ENCODE results near the gene PARP15.
A peak's percentile ranks its signal among the peaks of the same experiment; 100 is the strongest.

Gene PARP15

DNA sequence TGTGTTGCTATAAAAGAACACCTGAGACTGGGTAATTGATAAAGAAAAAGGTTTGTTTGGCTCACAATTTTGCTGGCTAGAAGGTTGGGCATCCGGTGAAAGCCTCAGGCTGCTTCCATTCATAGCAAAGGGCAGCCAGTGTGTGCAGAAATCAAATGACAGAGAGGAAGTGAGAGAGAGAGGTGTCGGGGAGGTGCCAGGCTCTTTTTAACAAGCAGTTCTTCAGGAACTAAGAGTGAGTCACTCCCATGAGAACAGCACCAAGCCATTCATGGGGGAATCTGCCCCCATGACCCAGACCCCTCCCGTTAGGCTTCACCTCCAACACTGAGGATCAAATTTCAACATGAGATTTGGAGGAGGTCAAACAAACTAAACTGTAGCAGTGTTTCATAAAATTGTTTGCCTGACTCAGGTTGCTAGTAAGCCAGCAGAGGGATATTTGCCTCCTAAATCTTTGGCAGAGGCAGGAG is 4.5 kb upstream of the PARP15 start:
- no peak for DNase-seq (ENCODE audit: low read depth)

DNA sequence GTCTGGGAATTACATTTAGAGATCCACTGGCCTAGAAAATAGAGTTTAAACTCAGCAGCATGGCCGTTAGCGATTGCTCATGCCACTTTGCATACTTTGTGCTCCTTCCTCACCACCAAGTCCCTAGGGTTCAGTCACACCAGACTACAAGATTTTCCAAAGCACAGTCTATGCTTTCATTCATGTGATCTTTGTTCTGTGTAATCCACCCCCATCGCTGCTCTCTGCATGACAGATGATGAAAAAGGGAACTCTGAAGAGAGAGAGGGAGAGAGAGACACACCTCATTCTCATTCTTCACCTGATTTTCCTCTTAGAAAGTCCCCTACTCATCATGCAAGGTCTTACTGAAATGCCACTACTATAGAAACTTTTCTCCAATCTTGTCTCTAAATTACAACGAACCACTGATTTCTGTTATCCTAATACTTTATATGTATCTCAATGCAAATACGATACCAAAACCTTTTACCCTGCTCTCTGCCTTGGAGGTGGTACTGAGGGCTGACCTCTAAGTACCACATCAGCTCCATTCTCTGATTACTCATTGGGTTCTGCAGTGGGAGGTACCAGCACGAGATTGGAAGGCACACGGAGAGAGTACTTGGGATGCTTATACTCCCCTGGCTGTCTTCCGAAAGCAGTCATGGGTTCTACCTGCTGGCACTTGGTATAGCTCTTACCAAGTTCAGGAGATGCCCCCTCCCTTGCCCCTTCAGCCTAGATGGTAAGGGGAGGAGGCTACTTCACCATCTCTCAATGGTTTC is 1.1 kb upstream of the PARP15 start:
- DNase-seq (ENCODE audit: low read depth): no peak

DNA sequence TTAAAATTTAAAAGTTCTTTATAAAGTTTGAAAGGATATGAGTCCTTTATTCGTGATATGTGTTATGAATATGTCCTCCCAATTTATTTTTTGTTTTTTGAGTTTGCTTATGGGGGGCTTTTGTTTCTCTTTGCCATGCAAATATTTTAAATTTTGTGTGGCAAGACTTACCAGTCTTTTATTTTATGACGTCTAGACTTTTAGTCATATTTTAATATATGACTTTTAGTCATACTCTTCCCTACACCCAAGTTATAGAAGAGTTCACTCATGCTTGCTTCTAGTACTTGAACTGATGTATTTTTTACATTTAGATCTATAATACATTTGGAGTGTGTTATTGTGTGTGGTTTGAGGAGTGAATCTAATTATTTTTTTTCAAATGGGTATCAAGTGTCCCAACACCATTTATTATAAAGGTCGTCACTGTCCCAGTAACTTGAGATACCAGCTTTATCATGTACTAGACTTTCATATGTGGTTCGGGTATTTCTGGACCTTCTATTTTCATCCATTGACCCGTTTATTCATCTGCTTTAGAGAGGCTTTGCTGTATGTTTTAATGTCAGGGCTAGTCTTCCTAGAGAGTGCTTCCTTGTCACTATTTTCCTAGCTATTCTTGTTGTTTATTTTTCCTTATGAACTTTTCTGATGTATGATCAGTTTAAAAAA is 755 bp downstream of the PARP15 start:
- DNase-seq (ENCODE audit: low read depth): no peak

DNA sequence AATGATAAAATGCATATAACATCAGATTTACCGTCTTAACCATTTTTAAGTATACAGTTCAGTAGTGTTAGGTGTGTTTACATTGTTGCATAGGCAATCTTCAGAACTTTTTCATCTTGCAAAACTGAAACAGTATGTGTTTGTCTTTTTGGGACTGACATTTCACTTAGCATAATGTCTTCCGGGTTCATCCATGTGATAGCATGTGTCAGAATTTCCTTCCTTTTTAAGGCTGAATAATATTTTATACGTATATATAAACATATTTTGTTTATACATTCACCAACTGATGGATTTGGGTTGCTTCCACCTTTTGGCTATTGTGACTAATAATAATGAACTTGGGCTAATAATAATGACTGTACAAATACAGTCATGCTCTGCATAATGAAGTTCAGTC is 3.0 kb downstream of the PARP15 start:
- no peak for DNase-seq (ENCODE audit: low read depth)

DNA sequence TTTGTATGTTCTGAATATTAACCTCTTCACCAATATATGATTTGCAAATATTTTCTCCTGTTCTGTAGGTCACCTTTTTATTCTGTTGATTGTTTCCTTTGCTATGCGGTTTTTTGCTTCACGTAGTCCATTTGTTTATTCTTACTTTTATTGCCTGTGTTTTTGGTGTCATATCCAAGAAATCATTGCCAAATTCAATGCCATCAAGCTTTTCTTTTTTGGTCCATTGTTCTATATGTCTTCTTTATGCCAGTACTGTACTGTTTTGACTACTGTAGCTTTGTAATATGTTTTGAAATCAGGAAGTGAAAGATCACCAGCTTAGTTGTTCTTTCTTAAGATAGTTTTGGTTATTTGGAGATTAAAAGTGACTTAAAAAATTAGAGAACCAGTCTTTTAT is 4.2 kb downstream of the PARP15 start:
- DNase-seq (ENCODE audit: low read depth): no peak

DNA sequence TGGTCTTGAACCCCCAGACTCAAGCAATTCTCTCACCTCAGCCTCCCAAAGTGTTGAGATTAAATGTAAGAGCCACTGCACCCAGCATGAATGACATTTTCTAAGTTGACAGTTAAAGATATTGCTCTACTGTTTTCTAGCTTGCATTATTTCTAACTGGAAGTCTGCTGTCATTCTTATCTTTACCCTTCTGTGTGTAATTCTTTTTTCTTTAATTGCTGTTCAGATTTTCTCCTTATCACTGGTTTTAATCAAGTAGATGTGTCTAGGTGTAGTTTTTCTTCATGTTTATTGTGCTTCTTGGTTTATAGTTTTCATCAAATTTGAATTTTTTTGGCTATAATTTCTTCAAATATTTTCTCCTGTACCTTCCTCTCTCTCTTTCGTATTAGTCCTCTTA is 4.9 kb downstream of the PARP15 start:
- no peak for DNase-seq (ENCODE audit: low read depth)

DNA sequence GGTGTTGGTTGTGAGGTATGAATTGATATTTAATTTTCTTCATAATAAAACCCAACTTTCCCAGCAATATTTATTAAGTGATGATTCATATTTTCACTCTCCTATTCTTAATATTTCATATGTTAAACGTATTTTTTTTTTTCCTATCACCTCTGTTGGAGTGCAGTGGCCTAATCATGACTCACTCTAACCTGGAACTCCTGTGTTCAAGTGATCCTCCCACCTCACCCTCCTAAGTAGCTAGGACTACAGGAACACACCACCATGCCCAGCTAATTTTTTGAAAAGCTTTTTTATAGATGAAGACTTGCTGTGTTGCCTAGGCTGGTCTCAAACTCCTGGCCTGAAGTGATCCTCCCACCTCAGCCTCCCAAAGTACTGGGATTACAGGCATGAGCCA is 8.6 kb downstream of the PARP15 start:
- no peak for DNase-seq (ENCODE audit: low read depth)

DNA sequence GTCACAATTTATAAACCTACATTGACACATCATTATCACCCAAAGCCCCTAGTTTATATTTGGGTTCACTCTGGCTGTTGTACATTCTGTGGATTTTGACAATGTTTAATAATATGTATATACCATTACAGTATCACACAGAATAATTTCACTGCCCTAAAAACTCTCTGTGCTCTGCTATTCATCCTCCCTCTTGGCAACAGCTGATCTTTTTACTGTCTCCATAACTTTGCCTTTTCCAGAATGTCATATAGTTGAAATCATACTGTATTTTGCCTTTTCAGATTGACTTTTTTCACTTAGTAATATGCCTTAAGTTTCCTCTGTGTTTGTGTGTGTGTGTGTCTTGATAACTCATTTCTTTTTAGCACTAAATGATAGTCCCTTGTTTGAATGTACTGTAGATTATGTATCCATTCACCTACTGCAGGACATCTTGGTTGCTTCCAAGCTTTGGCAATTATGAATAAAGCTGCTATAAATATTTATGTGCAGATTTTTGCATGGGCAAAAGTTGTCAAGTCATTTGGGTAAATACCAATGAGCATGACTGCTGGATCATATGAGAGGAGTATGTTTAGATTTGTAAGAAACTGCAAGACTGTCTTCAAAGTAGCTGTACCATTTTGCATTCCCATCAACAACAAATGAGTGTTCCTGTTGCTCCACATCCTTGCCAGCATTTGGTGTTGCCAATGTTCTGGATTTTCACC is 9.5 kb downstream of the PARP15 start:
- DNase-seq (ENCODE audit: low read depth): no peak

DNA sequence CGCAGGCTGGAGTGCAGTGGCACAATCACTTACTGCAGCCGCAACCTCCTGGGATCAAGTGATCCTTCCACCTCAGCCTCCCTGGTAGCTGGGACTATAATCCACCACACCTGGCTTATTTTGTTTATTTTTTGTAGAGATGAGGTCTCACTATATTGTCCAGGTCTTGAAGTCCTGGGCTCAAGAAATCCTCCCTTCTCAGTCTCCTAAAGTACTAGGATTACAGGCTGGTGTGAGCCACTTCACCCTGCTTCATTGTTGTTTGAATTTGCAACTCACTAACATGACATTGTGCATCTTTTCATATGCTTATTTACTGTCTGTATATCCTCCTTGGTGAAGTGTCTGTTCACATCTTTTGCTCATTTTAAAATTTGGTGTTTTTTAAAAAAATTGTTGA is 10.1 kb downstream of the PARP15 start:
- no peak for DNase-seq (ENCODE audit: low read depth)

DNA sequence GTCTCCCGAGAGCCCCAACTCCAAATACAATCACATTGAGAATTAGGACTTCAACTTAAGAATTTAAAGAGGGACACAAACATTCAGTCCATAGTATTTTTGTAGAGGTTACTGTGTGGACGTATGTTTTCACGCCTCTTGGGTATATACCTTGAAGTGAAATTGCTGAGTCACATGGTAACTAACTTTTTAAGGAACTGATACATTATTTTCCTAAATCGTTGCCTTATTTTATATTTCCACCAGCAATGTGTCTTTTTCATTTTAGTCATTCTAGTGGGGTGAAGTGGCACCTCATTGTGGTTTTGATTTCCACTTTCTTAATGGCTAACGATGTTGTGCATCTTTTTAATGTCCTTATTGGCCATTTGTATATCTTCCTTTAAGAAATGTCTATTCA is 11.8 kb downstream of the PARP15 start:
- DNase-seq (ENCODE audit: low read depth): no peak

DNA sequence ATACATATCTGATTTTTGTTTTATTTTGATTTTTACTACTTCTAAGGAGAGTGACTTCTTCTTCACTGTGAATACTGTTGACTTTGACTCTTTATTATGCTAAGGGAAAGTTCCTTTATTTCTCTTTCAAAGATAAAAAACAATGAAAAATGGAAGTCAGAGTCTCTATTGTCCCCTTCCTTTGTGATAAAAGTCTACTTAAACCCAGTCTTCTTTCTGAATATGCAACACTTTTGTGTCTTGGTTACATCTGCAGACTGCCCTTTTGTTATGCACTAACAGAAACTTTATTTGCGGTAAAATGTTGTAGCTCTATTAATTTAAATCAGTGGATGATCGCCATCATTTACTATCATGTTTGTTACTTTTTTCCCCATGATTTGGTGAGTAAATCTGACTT is 13.2 kb downstream of the PARP15 start:
- no peak for DNase-seq (ENCODE audit: low read depth)

DNA sequence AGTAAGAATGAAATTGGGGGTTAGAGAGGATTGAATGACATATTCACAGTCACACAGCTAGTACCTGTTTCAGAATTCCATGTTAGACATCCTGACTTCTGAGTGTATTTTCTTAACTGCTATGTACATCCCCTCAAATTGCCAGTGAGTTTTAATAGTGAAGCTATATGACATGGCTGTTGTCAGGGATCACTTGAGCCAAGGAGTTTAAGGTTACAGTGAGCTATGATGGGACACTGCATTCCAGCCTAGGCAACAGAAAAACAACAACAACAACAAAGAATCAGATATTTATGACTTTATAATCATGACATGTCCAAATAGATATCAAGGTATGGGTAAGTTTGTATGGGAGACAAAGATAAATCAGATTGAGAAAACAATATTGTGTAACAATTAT is 16.6 kb downstream of the PARP15 start:
- no peak for DNase-seq (ENCODE audit: low read depth)

DNA sequence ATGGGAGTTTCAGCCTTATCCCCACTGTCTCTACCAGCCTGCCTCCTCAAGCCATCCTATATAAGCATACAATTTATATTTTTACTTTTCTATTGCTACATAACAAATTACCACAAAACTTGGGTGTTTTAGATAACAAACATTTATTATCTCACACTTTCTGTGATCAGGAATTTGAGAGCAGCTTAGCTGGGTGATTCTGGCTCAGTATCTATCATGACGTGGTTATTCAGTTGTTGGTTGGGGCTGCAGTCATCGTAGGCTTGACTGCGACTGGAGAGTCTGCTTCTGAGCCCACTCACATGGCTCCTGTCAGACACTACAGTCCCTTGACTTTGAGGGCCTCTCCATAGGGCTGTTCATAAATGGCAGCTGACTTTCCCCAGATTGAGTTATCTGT is 20.7 kb downstream of the PARP15 start:
- DNase-seq (ENCODE audit: low read depth): no peak

DNA sequence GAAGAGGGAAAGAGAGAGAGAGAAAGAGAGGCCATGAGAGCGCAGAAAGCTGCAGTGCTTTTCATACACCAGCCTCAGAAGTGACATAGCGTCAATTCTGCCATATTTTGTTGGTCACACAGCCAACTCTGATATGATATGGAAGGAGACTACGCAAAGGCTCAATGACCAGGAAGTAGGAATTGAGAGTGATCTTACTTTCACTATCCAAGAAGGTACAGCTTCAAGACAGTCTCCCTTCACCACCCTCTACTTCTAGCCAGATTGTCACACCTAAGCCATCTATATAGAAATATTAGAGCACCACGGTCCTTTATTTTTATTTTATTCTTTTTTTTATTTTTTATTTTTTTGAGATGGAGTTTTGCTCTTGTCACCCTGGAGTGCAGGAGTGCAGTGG is 21.1 kb downstream of the PARP15 start:
- no peak for DNase-seq (ENCODE audit: low read depth)

DNA sequence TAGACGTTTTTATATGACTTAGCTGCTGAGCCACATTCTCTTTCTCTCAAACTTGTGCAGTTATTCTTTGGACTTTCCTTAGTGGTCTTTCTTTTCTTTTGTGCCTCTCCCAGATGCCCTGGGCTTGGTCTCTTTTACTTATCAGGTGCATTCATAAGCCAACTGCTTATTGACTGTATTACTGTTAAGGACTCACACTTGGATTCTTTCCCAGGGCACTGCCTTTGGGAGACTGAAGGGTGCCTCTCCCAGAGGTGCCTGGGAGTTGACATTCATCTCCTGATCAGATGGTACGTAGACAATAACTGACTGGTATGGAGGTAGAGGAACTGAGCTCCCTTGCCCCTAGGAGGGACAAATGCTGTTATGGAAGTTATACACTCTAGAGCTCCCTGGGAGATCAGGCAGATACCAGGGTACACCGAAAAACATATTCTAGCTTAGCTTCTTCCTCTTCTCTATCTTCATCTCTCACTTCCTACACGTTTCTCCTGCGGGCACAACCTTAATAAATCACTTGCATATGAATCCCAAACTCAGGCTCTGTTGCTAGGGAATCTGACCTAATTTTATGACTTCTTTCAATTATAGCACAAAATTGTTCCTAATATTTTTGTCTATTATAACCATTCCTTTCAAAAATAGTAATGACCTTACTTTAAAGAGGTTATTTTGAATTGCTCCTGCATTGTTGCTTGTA is 24.7 kb downstream of the PARP15 start:
- no peak for DNase-seq (ENCODE audit: low read depth)

DNA sequence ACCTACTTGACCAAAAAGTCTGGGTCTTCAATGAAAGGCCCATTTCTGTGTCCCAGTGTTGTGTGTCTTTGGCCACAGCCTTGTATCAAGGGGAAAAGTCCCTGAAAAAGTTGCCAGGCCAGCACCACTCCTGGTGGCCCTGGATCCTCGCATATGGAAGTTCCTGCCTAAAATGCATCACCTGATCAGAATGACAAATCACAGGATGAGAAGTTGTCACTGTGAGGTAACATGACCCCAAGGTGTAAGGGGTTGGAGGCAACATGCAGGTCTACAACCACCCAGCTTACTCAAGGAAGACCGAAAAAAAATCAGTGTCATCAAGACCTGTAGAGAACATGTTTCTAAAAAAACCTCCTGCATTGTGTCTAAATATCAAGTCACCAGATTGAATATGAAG is 25.6 kb downstream of the PARP15 start:
- DNase-seq (ENCODE audit: low read depth): no peak

DNA sequence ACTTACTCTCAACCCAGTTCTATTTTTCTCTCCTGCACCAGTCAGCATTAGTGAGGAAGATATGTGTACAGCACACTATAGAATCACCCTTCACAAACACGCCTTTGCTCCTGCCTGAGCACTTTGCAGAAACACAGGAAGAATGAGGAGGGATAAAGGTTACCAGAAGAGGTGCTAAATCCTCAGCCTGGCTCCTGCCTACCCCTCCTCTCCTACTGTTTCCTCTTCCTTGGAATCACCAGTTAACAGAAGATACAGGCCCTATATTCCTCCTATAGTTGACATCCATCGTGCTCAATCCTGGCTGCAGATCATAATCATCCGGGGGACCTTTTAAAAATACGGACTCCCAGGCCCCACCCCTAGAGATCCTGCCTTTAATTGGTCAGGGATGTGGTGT is 28.9 kb downstream of the PARP15 start:
- DNase-seq (ENCODE audit: low read depth): no peak

DNA sequence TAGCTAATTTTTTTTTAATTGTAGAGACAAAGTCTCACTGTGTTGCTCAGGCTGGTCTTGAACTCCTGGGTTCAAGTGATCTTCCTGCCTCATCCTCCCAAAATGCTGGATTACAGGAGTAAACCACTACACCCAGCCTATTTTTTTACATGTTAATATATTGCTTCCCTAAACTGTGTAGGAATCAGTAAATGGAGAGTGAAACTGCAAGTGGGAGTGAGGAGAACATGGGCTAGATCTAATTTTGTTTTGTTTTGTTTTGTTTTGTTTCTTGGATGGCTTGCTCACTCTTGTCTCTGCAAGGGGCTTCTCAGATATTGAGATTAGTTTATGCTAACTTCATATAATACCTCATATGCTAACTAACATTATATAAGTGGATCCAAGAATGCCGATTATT is 31.5 kb downstream of the PARP15 start:
- DNase-seq (ENCODE audit: low read depth): no peak

DNA sequence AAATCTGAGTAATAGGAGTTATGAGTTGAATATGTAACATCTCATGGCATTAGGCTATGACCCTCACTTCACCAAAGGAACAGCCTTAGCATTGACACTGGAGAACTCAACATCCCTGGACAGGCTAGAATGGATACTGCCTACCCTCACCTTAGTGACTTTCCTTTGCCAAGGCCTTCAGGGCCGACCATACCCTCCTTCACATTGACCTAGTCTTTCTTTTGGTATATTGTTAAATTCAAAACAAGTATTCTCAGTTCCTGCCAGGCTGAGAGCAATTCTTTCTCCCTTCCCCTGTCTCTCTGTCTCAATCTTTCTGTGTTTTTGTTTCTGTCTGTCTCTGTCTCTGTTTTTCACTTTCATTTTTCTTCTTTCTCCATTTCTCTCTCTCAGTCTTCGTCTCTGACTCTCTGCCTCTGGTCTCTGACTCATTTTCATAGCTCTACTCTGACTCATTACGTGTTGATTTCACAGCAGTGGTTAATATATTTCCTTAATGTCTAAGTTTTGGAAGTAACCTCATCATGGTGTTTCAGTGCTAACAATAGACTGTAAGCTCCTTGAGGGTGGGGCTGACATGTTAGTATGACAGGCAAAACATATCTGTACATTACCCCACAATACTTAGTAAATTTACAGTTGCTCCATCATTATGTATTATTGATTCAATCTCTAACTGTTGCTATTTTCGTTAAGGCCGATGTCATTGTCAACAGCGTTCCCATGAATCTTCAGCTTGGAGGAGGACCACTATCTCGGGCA is 32.5 kb downstream of the PARP15 start:
- peak; percentile 72 for DNase-seq (ENCODE audit: low read depth)

DNA sequence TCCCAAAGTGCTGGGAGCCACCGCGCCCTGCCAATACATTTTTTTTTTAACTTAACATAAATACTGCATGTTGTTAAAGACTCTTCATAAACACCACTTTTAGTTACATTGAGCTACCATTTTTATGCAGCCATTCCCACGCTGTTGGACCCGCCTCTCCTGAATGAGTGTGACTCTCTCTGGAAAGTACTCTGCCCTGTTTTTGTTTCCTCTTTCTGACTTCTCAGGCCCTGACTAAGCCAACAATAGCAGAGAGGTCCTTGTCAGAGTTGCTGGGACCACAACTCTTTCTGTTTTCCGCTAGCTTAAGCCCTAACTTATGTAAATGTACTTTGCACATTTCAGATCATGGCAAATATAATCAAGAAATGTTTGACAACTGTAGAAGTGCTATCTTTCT is 35.2 kb downstream of the PARP15 start:
- no peak for DNase-seq (ENCODE audit: low read depth)

DNA sequence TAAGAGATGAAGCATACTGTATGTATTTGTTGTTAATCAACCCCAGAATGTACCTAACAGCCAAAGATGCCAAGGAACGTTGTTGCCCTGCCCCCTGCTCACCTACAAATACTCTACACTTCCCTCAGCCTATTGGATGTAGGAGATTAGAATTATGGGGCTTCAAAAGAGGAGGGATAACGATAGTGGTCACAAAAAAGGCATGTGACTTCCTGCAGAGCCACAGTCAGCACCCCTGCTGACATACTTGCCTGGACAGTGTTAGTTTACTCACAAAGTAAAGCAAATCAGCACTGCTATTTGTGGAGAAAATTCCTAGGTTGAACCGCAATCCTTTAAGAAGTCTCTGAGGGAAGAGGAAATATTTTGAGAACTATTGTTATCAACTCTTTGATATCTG is 37.9 kb downstream of the PARP15 start:
- DNase-seq (ENCODE audit: low read depth): no peak

DNA sequence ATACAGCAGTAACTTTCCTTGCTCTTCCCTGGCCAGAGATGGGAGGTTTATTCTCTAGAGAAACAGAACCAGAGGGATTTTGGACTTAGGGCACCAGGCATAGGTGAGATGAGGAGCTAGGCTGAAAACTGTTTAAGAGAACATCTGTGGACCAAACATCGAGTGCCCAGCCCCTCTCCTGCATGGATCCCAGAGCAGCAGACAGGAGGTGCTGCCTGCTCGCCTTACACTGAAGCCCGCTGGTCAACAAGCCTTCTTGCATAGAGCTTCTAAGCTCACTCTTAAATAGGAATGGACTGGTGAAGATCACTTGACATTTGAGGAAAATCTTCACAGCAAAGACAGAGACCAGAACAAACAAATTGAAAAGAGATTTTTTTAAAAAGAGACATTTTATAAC is 41.2 kb downstream of the PARP15 start:
- DNase-seq (ENCODE audit: low read depth): no peak
